Fibroblast of mammary gland (primary cell): ENCODE data around the gene MRPL46.

Source experiments
- DNase-seq: peaks from one replicate; pipeline ENCODE4 v3.0.0-alpha.2; 2010; ENCODE audit warnings: low read depth
- H3K4me3 ChIP-seq: 2 replicates; pipeline ENCODE4 v1.5.1; 2011; ENCODE audit warnings: low read depth, mild to moderate bottlenecking, low read length, moderate library complexity; ENCODE audit not compliant: control insufficient read depth
- TF ChIP-seq, protein P1 (sequence below): conservative IDR thresholded peaks from 2 replicates; pipeline ENCODE4 v1.5.1; 2011; ENCODE audit warnings: low read depth, low read length, inconsistent platforms; ENCODE audit not compliant: control insufficient read depth, insufficient read depth

The MRPL46 gene

DNA sequence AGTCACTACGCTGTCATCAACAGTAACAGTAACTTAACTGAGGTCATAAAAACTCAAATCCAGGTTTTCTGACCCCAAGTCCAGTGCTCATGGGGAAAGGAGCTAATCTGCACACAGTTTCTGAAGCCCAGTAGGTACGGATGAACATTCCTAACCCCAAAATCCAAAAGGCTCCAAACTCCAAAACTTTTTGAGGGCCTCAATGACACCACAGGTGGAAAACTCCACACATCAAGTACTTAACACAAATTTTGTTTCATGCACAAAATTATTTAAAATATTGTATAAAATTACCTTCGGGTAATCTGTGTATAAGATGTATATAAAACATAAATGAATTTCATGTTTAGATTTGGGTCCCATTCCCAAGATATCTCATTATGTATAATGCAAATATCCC lies 10.5 kb downstream of the MRPL46 start:
- no peak overlapping the region for H3K4me3 ChIP-seq
- no peak for DNase-seq
- TF ChIP-seq, protein P1, sequence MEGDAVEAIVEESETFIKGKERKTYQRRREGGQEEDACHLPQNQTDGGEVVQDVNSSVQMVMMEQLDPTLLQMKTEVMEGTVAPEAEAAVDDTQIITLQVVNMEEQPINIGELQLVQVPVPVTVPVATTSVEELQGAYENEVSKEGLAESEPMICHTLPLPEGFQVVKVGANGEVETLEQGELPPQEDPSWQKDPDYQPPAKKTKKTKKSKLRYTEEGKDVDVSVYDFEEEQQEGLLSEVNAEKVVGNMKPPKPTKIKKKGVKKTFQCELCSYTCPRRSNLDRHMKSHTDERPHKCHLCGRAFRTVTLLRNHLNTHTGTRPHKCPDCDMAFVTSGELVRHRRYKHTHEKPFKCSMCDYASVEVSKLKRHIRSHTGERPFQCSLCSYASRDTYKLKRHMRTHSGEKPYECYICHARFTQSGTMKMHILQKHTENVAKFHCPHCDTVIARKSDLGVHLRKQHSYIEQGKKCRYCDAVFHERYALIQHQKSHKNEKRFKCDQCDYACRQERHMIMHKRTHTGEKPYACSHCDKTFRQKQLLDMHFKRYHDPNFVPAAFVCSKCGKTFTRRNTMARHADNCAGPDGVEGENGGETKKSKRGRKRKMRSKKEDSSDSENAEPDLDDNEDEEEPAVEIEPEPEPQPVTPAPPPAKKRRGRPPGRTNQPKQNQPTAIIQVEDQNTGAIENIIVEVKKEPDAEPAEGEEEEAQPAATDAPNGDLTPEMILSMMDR = no peak

DNA sequence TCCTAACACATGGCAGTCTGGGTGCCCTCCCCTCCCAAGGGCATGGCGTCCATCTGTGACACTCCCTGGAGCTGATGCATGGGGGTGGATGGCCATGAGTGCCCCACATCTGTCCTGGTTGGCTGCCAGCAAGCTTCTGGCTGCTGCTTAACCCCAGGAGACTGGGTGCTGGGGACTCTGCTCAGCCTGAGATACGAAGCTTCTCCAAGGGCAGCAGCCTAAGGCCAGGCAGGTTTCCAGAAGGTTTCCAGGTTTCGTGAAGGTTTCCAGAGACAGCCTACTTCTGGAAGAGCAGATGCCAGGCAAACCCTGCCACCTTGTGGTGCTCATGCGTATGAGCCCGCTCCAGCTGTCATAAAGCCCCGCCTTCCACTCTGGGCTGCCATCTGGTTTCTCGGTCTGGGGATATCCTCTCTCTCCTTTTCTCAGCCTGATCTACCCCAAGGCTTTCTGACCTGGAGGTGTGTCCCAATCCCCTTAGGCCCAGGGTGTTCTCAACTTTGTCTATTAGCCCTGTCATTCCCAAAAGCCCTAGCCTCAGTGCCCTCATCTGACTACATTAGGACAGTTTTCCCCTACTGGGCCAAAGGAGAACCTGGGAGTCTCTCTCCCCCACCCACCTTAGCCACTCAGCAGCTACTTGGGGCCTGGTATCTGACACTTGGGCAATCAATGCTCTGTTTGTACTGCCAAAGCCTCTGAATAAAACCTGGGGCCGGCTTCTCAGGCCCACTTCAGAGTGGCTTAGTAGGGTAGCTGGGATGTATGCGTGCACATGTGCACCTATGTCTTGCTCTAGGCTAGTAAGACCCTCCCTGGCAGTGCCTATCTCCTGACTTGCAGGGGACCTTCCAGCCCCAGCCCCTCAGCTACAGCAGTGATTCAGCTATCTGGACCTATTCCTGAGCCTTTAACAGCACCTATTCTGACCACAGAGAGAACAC lies 12.0 kb downstream of the MRPL46 start:
- peak; percentile 71 for DNase-seq
- TF ChIP-seq, protein P1 = peak; percentile 77
- H3K4me3 ChIP-seq = no peak overlapping the region

DNA sequence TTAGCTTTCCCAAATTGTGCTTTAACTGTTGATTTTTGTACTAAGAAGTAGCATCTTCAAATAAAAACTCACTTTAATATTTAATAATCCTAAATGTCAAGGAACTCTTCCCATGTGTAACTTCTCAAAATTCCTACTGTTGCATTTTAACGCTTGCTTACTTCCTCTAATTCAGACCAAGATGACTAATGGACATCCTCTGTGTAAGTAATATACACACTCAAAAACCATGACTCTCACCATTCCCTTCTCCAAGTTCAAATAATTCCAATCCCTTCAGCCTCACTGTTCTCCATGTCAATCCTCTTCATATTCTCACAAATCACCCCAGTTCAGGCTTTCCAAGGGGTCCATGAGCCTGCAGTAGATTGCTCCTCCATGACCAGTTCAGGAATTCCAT lies 13.0 kb downstream of the MRPL46 start:
- H3K4me3 ChIP-seq = no peak overlapping the region
- TF ChIP-seq, protein P1 = no peak
- peak; percentile 14 for DNase-seq

DNA sequence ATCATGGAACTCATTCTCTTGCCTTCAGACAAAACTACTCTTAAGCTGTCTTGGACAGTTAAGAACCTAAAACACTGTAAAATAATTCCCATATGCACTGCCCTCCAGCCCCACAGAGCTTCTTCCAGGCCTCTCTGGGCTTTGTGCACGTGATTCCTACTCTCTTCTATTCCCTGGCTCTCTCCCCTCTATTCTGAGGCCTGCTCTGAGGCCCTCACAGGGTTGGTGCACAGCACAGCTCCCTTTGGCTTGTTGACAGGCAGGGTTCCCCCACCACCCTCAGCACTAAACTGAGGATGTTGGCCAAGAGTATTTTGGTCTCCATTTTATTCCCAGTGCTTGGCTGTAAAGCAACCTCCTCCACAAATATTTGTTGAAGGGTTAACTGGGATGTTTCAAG lies 13.5 kb downstream of the MRPL46 start:
- H3K4me3 ChIP-seq = no peak overlapping the region
- no peak for DNase-seq
- TF ChIP-seq, protein P1 = no peak

DNA sequence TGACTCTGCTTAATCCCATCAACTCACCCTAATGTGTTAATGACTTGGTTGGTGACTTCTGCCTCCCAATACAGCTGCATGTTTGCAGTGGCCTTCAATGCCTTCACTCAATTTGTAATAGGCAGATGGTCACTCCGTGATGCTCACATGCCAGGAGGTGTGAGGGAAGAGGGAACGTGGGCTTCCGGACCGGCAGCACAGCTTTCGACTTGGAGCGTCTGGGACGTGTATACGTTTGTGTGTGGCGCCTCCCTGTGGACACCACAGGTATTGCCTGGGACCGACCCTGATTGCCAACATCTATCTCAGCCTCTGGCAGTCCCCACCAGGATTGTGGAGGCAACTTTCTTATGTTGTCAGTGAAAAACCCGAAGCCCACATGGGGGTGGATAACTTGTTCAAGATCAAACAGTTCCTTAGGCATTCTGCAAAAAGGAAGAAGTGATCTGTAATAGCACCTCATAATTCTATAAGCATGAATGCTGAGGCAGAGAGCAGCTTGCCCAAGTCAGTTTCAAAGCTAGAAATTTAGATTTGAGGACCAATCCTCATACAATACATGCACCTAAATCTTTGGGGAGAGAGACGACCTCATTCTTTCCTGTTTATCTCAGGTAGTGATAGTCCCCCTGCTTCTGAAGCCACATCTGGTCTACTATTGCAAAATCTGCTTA lies 16.9 kb downstream of the MRPL46 start:
- TF ChIP-seq, protein P1 = peak; percentile 76
- no peak overlapping the region for H3K4me3 ChIP-seq
- peak; percentile 67 for DNase-seq

DNA sequence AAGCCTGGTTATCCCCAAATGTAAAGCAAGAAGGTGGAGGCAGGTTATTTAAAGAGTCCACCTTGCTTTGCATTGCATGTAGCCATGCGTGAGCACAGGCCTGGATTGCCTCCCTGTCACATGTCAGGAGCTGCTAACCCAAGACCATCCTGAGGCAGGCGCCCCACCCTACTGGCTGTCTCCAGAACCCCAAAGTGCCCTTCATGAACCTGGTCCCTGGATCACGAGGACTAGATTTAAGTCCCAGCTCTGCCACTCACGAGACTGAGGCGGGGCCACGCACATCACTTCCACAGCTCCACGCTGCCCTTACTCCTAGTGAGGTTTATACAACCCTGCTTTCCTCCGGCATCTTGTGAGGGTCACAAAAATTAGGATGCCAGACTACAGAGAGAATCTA lies 17.6 kb downstream of the MRPL46 start:
- H3K4me3 ChIP-seq = no peak overlapping the region
- no peak for DNase-seq
- TF ChIP-seq, protein P1 = no peak
